GM18505 (cell line): Measurements from ENCODE around the gene FBXO8.
"Not testable (repeated sequence)": the region's sequence is repeated elsewhere in the genome, so short reads cannot be mapped to it uniquely, and the experiment has no call there.

Source experiments
- ATAC-seq: cut with Tn5 transposase; IDR thresholded peaks from one replicate; pipeline ENCODE4 v1.9.1; 2021; ENCODE audit not compliant: unreplicated experiment
- POLR2A ChIP-seq: IDR thresholded peaks from 4 replicates; pipeline ENCODE4 v1.6.1; 2011; ENCODE audit warnings: borderline replicate concordance; ENCODE audit not compliant: insufficient read depth, insufficient read length; ENCODE audit errors: extremely low read depth

FBXO8 gene

GRCh38 chr4:174312993-174313392, 29.5 kb upstream of the FBXO8 start:
- TF ChIP-seq POLR2A = no peak
- ATAC-seq = no peak

DNA sequence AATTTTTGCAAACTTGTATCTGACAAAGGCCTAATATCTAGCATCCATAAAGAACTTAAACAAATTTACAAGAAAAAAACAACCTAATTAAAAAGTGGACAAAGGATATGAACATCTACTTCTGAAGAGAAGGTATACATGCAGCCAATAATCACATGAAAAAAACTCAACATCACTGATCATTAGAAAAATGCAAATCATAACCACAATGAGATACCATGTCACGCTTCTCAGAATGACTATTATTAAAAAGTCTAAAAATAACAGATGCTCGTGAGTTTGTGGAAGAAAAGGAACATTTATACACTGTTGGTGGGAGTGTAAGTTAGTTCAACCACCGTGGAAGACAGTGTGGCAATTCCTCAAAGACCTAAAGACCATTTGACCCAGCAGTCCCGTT, 24.2 kb upstream of the FBXO8 start:
- no peak for ATAC-seq
- no peak for TF ChIP-seq POLR2A

GRCh38 chr4:174305961-174306360, 22.5 kb upstream of the FBXO8 start:
- no peak for ATAC-seq
- no peak for TF ChIP-seq POLR2A

- TF ChIP-seq POLR2A = no peak
- ATAC-seq = no peak
Measured at GRCh38 chr4:174304664-174305063, 21.2 kb upstream of the FBXO8 start.

DNA sequence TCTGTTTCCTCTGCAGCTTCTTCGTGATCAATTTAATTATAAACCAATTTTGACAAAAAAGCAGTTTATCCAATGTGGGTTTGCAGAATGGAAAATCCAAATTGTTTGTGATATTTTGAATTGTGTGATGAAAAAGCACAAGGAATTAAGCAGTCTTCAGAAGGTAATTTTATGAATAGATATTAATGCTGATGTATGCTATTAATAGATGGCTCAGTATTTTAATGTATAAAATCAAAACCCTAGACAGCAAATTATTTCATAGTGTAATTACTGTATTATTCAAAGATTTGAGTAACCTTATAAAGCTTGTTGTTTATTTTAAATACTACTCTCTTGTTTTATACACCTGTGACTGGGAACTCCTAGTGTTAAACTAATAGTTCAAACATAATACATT, 20.2 kb upstream of the FBXO8 start:
- no peak for ATAC-seq
- no peak for TF ChIP-seq POLR2A

DNA sequence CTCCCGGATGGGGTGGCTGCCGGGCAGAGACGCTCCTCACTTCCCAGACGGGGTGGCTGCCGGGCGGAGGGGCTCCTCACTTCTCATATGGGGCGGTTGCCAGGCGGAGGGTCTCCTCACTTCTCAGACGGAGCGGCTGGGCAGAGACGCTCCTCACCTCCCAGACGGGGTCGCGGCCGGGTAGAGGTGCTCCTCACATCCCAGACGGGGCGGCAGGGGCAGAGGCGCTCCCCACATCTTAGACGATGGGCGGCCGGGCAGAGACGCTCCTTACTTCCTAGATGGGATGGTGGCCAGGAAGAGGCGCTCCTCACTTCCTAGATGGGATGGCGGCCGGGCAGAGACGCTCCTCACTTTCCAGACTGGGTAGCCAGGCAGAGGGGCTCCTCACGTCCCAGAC, 11.7 kb upstream of the FBXO8 start:
- not testable (repeated sequence) for ATAC-seq

DNA sequence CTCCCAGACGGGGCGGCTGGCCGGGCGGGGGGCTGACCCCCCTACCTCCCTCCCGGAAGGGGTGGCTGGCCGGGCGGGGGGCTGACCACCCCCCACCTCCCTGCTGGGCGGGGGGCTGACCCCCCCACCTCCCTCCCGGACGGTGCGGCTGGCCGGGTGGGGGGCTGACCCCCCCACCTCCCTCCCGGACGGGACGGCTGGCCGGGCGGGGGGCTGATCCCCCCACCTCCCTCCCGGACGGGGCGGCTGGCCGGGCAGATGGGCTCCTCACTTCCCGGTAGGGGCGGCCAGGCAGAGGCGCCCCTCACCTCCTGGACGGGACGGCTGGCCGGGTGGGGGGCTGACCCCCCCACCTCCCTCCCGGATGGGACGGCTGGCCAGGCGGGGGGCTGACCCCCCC, 11.2 kb upstream of the FBXO8 start:
- not testable (repeated sequence) for ATAC-seq

DNA sequence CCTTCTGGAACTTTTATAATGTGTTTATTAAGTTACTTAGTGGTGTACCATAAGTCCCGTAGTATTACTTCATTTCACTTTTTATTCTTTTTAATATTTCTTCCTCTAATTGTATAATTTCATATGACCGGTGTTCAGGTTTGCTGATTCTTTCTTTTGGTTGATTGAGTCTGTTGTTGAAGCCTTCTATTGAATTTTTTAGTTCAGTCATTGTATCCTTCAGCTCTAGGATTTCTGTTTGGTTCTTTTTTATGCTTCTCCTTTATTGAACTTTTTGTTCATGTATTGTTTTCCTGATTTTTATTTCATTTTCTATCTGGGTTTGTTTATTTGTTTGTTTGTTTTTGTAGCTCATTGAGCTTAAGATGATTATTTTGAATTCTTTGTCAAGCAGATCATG, 9.0 kb upstream of the FBXO8 start:
- no peak for TF ChIP-seq POLR2A
- ATAC-seq = no peak

- no peak for ATAC-seq
- no peak for TF ChIP-seq POLR2A
Measured at GRCh38 chr4:174286870-174287269, 3.4 kb upstream of the FBXO8 start.

GRCh38 chr4:174284487-174284886, 1.0 kb upstream of the FBXO8 start:
- ATAC-seq = no peak
- TF ChIP-seq POLR2A = no peak

DNA sequence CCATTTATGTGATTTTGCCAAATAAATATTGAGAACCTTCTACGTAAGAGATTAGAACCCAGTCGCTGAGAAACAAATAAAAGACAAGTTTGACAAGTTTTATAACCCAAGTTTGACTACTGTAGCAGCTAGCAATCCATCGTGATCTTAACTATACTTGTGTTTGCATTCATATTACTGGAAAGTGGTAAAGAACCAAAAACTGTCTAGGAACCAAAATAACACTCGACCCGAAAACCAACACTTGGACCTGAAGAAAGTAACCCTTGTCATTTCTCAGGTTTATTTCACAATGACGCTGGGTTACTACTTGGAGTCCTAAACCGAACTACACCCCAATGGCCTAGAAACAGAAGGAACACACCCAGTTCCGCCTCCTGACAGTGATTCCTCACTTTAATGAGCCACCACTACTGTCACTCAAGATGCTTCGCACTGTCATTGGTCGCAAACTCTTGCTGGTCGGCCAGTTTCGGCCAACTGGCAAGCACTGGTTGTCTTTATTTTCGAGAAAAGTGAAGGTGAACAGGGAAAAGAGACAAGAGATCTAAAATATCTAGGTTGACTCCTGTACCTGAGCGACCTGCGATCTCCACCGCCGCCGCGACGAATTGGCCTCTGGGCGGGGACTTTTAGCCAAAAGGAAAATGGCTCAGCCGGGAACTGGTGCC, 496 bp downstream of the FBXO8 start:
- no peak for TF ChIP-seq POLR2A
- peak; percentile 98 for ATAC-seq

DNA sequence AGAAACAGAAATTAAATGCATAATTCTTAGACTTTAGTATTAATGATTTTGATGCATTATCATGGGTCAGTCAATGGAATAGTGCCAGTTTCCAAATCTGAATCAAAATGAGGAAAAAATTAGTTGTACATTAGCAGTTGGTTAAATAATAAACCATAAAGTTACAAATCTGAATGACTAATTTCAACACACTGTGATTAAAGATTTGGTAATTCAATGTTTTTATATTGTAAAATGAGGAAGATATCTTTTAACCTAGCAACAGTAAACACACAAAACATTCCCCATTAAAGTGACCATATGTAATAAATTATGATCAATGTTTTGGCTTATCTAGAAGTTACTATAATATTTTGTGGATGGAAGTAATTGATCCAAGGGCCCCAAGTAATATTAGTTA, 1.6 kb downstream of the FBXO8 start:
- no peak for ATAC-seq
- no peak for TF ChIP-seq POLR2A

DNA sequence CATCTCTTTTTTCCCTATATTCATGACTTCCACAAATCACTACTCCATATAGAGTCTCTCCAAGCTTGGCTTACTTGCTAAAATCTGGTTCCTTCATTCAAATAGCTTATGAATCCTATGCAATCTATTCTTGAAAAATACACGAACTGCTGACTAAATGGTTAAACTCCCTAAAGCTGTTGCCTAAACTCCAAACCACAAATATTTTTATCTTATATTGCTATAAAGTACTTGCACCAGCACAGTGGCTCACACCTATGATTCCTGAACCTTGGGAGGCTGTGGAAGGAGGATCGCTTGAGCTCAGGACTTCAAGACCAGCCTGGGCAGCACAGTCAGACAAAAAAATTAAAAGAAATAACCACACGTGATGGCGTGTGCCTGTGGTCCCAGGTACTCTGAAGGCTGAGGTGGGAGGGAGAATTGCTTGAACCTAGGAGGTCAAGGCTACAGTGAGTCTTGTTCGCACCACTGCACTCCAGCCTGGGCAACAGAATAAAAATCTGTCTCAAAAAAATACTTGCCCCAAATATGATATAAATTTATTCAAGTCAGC, 2.2 kb downstream of the FBXO8 start:
- TF ChIP-seq POLR2A = no peak
- no peak for ATAC-seq

GRCh38 chr4:174279433-174280155, 3.9 kb downstream of the FBXO8 start:
- no peak for TF ChIP-seq POLR2A
- ATAC-seq = no peak

DNA sequence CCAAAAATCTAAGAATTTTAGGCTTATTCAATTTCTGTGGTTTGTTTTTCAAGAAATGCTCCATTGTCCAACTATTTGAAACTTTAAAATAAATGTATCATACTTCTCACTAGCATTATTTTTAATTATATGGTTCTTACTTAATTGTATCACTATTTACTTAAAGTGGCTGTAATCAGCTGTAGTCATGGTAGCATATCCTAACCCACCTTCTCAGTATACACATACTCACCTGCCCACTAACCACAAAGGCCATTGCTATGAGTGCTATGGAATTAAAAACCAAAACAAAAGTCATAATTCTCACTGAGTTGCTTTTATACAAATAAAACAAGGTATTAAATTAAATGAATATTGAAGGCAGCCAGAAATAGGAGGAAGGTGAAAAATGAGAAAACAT, 5.0 kb downstream of the FBXO8 start:
- ATAC-seq = no peak
- TF ChIP-seq POLR2A = no peak

GRCh38 chr4:174277433-174277832, 6.0 kb downstream of the FBXO8 start:
- TF ChIP-seq POLR2A = no peak
- ATAC-seq = no peak
